Measurements from ENCODE around the gene TTLL5. TPM values are rescaled to one million over a fixed set of nuclear protein-coding genes. Genes with fewer than 3 reads are reported as not detected.
A peak's percentile ranks its signal among the peaks of the same experiment; 100 is the strongest.

Gene TTLL5
- total and polyA plus RNA-seq, 2 of the 13 experiments (the other 11 are each of a cell fraction or from before 2014, with no cell fraction given): 11.8 to 18.8 TPM

DNA sequence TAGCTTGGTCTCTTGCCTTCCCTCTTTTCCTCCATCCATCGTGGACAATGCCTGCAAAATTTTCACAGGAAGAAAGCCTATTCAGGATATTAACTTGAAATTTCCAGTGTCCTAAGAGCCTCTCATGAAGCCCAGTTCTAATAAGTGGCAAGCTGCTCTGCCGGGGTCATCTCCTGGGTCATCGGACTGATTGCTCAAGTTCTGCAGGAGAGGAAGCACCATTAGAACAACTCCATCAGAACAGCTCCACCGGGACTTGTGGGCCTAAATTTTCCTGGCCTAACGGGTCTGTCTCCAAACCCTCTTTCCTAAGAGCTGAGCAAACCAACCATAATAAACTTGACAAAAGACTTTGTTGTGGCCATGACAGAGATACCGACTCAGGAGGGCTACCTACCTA is 14.3 kb upstream of the TTLL5 start:
- DNase-seq (ENCODE audit: low spot score): peak; percentile 40
- Histone ChIP-seq H3K79me2 (ENCODE audit: insufficient read depth, low read length) (no peaks in the 10 kb centered on the region), H3K36me3 (replicated peaks in 1 of 2; ENCODE audit: control insufficient read depth in 1 of 2, insufficient read depth in 2 of 2, low read length in 2 of 2) (peaks cover 0 to 9% of the 10 kb centered on the region in 2 experiments; a peak in 3 of 5 replicates), H3K9ac (ENCODE audit: insufficient read depth, low read depth, low read length) (peak overlapping the region; percentile 51; the same call in 1 of the 2 replicates), H3K27ac (ENCODE audit: extremely low read length, insufficient read depth, low read length) (peak overlapping the region; percentile 97), H3K4me3 (replicated peaks in 1 of 3; ENCODE audit: insufficient read depth in 1 of 3, low read depth in 2 of 3, low read length in 3 of 3) (no peak overlapping the region), H3K9me3 (ENCODE audit: low read length) (no peaks in the 10 kb centered on the region), H4K20me1 (ENCODE audit: insufficient read depth, low read length) (no peaks in the 10 kb centered on the region), H2AFZ (ENCODE audit: low read length) (no peak overlapping the region), H3K4me2 (ENCODE audit: low read depth, low read length) (0 out of 2 replicates have a peak overlapping the region, but pooled peaks have one; percentile 9), H3K4me1 (ENCODE audit: insufficient read depth, low read length) (peaks cover 88% of the 10 kb centered on the region), H3K27me3 (ENCODE audit: control insufficient read depth in 1 of 2, insufficient read depth in 2 of 2, low read length in 2 of 2) (no peaks in the 10 kb centered on the region)
- ChIA-PET CTCF (ENCODE audit: low intra/inter-chr PET ratio, low total read pairs) (no interaction called here), POLR2A (interaction anchor here (1.0 to 4.0 kb wide), 4 partner anchors 14 to 68 kb away, joined by 3 to 22 read pairs (median 5); partner anchors contain the start of genes ERG28, FLVCR2 and TTLL5)
- WGBS (ENCODE audit: low lambda C conversion rate): 45% methylated on average over 6 of the region's 6 CpGs
- FAIRE-seq: no peak
- in situ Hi-C loops (cut with HindIII; ENCODE audit: extremely low pct_ligation_motif_present, low pct_unique_long_range_greater_than_20kb) (no loop called here), intact Hi-C loops (cut with micrococcal nuclease; ENCODE audit: unreplicated experiment) (no loop called here)
- no TSS peak for BruUV-seq (replicated peaks)
- ATAC-seq: no peak
- TF ChIP-seq NR2C2 (CRISPR knock-in tag; IDR thresholded peaks at IDR 0.05; ENCODE audit: borderline replicate concordance): peak; percentile 43; the same call in 1 of the 2 replicates
- no peak for TF ChIP-seq ZNF224 (CRISPR knock-in tag; IDR thresholded peaks at IDR 0.05)
- 0 out of 2 replicates have a peak, but pooled peaks have one; percentile 6 for TF ChIP-seq HNF4A (CRISPR knock-in tag; IDR thresholded peaks at IDR 0.05)
- TF ChIP-seq ZNF225 (CRISPR knock-in tag; IDR thresholded peaks at IDR 0.05): no peak
- TF ChIP-seq ZNF496 (CRISPR knock-in tag; IDR thresholded peaks at IDR 0.05; ENCODE audit: insufficient replicate concordance): no peak
- TF ChIP-seq SRSF9 (IDR thresholded peaks at IDR 0.05; ENCODE audit: borderline replicate concordance, insufficient read depth, low read depth, low read length, poor library complexity, severe bottlenecking): no peak
- no peak for TF ChIP-seq SYNCRIP (IDR thresholded peaks at IDR 0.05; ENCODE audit: insufficient read depth, low read depth, low read length)
- TF ChIP-seq, protein P1, sequence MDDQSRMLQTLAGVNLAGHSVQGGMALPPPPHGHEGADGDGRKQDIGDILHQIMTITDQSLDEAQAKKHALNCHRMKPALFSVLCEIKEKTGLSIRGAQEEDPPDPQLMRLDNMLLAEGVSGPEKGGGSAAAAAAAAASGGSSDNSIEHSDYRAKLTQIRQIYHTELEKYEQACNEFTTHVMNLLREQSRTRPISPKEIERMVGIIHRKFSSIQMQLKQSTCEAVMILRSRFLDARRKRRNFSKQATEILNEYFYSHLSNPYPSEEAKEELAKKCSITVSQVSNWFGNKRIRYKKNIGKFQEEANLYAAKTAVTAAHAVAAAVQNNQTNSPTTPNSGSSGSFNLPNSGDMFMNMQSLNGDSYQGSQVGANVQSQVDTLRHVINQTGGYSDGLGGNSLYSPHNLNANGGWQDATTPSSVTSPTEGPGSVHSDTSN (CRISPR knock-in tag; IDR thresholded peaks at IDR 0.05; ENCODE audit: borderline replicate concordance): no peak
- TF ChIP-seq ZNF644 (CRISPR knock-in tag; IDR thresholded peaks at IDR 0.05; ENCODE audit: low read depth): no peak
- TF ChIP-seq MED1 (CRISPR knock-in tag; IDR thresholded peaks at IDR 0.05): peak; percentile 27; the same call in 1 of the 2 replicates
- TF ChIP-seq NR2F6 (IDR thresholded peaks at IDR 0.05): peak; percentile 72
- TF ChIP-seq NR2F6 (CRISPR knock-in tag; IDR thresholded peaks at IDR 0.05): peak; percentile 52; the same call in 1 of the 2 replicates
- TF ChIP-seq FOXP1 (IDR thresholded peaks at IDR 0.05): no peak
- no peak for TF ChIP-seq FOXP1 (CRISPR knock-in tag; IDR thresholded peaks at IDR 0.05)
- no peak for TF ChIP-seq ATAD3A (CRISPR knock-in tag; IDR thresholded peaks at IDR 0.05)
- TF ChIP-seq CEBPB (IDR thresholded peaks at IDR 0.05; ENCODE audit: borderline replicate concordance, low read depth, low read length): 0 out of 2 replicates have a peak, but pooled peaks have one; percentile 14
- TF ChIP-seq, protein P2, sequence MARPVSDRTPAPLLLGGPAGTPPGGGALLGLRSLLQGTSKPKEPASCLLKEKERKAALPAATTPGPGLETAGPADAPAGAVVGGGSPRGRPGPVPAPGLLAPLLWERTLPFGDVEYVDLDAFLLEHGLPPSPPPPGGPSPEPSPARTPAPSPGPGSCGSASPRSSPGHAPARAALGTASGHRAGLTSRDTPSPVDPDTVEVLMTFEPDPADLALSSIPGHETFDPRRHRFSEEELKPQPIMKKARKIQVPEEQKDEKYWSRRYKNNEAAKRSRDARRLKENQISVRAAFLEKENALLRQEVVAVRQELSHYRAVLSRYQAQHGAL (CRISPR knock-in tag; IDR thresholded peaks at IDR 0.05; ENCODE audit: not compliant biosample characterization): no peak
- no peak for TF ChIP-seq KLF16 (CRISPR knock-in tag; IDR thresholded peaks at IDR 0.05)
- TF ChIP-seq, protein P3, sequence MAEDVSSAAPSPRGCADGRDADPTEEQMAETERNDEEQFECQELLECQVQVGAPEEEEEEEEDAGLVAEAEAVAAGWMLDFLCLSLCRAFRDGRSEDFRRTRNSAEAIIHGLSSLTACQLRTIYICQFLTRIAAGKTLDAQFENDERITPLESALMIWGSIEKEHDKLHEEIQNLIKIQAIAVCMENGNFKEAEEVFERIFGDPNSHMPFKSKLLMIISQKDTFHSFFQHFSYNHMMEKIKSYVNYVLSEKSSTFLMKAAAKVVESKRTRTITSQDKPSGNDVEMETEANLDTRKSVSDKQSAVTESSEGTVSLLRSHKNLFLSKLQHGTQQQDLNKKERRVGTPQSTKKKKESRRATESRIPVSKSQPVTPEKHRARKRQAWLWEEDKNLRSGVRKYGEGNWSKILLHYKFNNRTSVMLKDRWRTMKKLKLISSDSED (CRISPR knock-in tag; IDR thresholded peaks at IDR 0.05): no peak
- TF ChIP-seq MEIS2 (CRISPR knock-in tag; IDR thresholded peaks at IDR 0.05): no peak
